ENCODE data around the gene SDHAF3.
A peak's percentile ranks its signal among the peaks of the same experiment; 100 is the strongest.
"Not testable (repeated sequence)": the region's sequence is repeated elsewhere in the genome, so short reads cannot be mapped to it uniquely, and the experiment has no call there.

SDHAF3 gene

DNA sequence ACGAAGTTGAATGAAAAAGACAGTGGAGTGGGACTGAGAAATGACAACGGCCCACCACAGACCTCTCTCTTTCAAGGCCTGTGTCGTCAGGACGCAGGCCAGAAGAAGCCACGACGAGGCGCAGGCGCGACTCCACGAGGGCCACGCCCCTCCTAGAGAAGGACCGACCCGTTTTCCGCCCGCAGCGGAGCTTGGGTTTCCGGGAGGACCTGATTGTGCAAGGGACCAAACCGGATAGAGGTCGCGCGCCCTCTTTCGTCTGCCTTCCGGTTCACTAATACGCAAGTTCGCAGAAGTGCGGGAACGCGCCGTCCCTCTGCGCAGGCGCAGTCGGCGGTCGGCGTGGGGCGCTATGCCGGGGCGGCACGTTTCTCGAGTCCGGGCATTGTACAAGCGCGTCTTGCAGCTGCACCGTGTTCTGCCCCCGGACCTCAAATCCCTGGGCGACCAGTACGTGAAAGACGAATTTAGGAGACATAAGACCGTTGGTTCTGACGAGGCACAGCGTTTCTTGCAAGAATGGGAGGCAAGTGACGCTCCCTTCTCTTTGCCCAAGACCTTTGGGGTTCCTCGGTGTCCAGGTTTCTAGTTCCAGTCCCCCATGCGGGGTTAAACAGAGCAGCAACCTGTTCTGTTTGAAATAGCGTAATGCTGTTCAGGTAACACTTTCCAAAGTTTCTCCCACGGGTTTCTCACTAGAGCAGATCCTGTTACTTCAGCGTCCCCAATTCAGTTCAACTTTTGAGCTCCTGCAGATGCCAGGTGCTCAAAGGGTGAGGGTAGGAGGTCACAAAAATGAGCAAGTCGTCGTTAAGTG is at the start of gene SDHAF3:
Gene SDHAF3, plus strand, starts transcription at position 327 of the 817 bp plus-strand sequence. Its CDS starts 26 bp downstream, at position 353.
- peak; percentile 93 to 99 for DNase-seq

DNA sequence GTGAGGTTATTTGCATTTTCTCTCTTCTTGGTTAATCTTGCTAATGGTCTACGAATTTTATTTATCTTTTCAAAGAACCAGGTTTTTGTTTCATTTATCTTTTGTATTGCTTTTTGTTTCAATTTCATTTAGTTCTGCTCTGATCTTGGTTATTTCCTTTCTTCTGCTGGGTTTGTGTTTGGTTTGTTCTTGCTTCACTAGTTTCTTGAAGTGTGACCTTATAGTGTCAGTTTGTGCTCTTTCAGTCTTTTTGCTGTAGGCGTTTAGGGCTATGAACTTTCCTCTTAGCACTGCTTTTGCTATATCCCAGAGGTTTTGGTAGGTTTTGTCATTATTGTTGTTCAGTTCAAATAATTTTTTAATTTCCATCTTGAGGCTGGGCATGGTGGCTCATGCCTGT is 45.5 kb upstream of the SDHAF3 start:
- DNase-seq = not testable (repeated sequence)

DNA sequence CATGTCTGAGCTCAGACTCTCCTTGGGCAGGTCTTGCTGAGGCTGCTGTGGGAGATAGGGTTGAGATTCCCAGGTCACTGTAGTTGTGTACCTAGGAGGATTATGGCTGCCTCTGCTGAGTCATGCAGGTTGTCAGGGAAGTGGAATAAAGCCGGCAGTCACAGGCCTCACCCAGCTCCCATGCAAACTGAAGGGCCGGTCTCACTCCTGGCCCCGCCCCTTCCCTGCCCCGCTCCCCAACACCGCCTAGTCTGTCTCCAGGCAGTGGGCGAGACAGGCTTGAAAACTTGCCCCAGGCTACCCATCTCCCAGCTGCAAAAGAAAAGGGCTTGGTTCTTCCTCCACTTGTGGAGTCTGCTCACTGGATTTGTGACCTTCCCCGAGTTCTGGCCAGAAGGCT is 41.6 kb upstream of the SDHAF3 start:
- DNase-seq = no peak

DNA sequence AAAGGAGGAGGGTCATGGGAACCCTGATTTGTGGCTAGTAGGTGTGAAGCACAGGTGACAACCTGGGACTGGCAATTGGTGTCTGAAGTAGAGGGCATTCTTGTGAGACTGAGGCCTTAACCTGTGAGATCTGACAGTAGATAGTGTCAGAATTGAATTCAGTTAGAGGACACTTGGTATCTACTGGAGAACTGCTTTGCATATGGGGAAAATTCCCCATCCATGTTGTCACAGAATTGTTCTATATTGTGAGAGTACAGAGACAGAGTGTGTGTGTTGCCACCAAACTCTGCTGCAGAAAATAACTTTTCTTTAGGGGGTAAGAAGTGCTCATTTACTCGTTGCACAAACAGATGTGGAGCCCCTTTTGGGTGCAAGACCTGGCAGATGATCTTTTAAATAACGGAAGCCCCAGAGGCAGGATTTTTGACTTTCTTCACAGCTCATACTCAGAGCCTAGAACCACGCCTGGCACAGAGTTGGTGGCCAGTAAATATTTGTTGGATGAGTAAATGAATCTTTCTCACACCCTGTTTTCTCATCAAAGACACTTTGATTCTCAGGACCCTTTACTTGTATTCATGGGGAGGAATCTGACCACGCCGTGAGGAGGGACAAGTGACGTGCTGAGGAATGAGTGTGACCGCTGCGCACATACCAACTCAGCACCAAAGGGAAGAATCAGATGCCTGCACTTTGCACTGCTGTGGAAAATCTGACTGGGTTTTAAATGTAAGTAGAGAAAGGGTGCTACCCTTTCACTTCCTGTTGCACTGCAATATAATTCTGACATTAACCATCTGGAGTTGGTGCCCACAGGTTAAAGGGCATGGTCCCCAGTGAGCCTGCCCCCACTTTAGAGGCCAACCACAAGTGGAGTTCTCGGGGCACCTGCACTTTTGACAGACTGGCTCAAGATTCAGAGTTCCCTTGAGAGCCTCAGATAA is 39.2 kb upstream of the SDHAF3 start:
- no peak for DNase-seq

DNA sequence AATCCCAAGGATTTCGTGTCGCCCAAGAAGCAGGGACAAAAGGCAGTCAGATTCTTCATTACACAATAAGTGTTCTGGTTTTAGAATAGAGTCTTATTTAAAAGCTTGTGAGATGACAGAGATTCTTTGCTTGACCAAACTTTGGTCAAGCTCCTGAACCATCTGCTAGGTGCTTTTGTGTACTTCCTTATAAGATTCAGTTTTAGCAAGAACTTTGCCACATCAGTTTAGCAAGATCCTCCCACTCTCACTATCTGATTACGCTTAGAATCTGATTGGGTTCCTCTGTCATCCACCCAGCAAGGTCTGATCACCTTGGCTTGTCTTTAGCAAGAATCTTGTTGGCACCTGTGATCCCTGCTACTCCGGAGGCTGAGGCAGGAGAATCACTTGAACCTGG is 38.2 kb upstream of the SDHAF3 start:
- no peak for DNase-seq

DNA sequence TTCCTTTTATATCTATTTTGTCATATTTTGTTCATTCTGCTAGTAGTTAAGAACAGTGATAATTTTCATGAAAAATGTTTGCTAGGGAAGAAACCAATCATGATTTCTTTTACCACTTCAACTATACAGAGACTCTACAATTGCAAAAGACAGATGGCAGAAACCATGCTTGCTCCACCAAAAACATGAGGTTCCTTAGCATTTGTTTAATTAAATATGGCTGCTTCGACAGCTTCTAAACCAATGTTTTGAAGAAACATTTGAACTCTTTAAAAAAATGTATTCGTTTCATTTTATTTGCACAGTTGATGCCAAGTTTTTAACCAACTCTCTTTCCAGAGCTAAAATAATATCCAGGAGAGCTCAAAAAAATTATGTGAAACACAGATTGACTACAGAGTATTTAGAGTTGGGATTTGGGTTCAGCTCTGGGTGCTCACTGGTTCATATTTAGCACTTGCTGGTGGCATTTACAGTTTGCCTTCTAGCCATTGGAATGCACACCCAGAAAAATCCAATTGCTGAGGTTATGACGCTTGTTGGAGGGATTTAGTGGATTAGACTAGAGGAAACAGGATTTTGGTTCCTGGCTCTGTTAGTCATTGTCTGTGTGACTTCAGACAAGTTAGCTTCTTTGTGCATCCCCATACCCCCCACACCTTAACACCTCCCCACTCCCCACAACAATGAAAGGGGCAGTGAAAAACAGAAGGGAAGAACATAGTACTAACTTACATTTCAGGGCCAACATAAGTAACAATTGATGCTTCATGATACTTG is 35.8 kb upstream of the SDHAF3 start:
- DNase-seq = no peak

DNA sequence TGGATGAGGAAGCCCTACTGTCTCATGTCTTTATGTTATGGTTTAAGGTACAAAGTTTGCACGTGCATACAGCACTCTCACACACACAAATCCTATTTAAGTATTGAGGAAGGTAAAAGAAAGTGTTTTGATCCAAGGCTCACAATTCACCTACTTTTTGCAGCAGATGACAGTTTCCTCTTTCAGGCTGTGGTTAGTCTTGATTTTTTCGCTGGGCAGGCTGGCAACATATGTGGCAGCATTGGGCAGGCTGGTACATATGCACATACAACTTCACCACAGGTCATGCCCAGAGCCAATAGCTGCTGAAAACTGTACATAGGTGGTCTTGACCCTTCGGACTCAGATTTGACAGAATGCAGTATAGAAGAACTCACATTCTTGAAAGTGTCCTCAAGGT is 29.1 kb upstream of the SDHAF3 start:
- no peak for DNase-seq

DNA sequence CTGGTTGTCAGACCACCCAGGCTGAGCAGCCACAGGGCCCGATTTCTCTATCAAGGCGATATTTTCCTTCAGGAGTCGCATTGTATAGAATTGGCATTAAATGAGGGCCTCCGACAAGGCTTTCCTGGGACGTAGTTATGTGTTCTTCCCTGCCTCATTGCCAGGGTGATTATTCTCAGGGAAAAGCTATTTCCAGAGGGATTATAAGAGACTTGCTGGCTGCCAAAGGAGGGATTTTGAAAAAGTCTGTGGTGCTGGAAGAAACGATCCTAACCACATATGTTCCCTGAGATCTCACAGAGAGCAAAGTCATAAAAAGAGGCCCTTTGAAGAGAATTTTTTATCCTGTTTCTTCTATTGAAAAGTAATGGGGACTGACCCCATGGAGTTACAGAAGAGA is 27.7 kb upstream of the SDHAF3 start:
- DNase-seq = no peak

DNA sequence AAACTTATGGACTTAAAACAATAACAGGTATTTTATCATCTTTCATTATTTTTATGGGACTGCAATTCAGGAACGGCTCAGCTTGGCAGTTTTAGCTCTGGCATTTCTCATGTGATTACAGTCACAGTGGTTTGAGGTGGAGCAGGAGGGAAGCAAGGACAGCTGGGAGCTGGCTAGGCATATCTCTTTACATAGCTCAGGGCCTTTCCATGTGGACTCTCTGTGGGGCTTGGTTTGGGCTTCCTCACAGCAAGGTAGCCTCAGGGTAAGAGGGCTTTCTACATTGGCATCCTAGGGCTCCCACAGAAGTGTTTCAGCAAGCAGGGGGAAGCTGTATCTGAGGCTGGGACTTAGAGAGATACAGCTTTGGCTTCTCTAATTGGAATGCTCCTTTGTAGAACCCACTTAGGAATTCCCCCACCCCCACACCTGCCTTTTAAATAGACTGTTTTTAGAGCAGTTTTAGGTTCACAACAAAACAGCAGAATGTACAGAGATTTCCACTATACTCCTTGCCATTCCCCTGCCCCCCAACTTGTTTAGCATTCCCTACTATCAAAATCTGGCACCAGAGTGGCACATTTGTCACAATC is 26.6 kb upstream of the SDHAF3 start:
- DNase-seq = no peak

DNA sequence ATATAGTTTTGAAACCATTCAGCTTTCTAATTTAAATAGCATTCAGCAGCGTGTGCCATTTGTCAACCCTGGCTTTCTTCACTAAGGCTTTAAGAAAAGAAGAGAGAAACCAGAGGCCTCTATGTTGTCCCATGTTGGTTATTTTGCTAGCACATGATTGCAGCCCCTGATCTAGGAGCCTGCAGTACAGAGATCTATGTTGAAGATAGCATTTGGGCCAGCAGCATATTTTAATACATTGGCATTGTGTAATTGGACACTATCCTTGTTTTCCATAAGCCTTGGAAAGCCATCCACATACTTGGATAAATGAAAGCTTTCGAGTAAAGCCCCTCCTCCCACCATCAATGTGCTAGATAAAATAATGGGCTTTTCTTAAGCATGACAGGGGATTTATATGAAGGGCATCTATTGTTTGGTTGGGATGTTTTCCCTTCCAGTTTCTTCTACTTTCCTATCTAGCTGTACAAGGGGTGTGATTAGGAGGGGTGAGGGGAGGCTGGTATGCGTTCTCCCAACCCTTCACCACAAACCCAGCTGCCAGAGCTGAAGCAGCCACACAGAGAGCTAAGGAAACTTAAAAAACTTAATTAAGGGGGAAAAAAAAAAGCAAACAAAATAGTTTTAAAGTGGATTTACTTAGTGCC is 23.1 kb upstream of the SDHAF3 start:
- no peak for DNase-seq

DNA sequence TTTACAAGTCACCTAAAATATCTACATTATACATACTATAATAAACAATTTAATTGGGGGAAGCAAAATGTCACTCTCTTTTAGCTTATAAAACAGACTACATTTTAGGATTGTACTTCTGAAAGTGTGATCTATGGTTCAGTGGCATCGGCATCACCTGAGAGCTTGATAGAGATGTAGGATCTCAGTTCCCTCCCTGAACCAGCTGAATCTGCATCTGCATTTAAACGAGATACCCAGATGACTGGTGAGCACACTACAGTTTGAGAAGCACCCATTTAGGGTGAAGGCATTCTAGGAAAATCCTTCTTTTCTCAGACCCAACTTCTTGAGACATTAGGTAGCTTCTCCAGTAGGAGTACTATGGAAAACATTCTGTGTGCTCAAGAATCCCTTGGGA is 21.5 kb upstream of the SDHAF3 start:
- DNase-seq = no peak

DNA sequence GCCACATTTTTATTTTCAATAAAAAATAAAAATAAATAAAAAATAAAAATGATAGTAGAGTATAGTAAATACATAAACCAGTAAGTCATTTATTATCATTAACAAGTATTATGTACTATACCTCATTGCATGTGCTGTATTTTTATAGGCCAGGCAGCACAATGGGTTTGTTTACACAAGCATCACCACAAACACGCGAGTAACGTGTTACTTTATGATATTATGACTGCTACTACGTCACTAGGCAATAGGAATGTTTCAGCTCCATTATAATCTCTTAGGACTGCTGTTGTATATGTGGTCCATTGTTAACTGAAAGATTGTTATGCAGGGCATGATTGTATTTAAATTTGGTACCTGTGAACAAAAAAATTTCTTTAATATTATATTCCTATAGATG is 20.8 kb upstream of the SDHAF3 start:
- no peak for DNase-seq

DNA sequence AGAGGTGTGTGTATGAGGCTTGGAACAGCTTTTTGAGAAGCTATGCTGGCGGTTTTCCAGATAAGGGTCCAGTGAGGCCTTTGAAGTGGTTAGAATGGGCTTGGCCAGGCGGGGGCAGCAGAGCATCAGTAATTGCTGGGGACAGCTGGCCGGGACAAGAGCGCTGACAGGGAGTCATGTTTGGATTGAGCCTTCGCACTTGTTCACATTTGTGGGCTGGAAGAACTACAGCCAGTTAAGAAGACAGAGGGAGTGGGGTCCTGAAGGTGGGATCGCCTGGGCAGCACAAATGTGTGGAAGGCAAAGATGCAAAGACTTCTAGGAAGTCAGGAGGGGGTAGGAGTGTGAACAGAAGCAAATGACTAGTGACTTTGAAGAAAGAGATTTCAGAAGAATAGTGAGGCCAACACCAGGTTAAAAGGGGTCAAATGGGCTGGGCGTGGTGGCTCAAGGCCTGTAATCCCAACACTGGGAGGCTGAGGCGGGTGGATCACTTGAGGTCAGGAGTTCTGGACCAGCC is 12.7 kb upstream of the SDHAF3 start:
- peak; percentile 61 to 80 for DNase-seq

DNA sequence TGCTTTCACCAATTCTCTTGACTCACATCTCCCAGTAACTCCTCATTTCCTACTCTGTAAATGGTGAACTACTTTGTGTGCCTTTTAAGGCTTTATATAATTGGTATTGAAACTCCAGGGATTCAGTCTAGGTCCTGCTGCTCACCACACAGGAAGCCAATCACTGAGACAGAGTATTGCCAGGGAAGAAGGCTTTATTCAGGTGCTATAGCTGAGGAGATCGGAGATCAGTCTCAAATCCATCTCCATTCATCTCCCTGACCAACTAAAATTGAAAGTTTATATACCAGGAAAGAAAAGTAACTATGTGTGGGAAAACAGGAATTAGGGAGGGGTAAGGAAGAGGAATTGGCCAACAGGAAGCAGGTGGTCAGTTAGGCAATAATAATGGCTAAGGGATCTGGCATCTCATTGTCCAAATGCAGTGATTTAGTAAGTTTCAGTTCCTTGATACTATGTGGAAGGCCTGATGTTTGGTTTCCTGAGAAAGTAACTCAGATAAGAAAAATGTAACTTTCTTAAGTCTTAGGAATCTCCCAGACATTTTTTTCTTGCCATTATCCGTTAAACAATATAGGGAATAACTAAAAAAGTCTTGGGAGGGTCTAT is 10.2 kb upstream of the SDHAF3 start:
- no peak for DNase-seq

DNA sequence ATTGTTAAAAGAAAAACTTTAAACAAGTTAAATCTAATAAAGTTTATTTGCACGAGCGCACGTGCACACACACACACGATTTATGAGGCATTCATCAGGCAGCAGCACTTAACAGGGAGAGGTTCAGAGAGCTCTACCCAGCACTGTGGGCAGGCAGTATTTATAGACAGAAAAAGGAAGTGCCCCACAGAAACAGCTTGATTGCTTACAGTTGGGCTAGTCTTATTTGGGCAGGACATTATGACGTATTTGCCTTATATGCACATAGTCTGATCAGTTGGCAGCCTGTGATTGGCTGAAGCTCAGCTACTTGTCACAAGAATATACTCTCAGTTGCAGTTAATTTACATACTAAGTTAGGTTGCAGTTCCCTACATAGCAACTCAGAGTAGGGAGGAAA is 1.2 kb upstream of the SDHAF3 start:
- DNase-seq = no peak

DNA sequence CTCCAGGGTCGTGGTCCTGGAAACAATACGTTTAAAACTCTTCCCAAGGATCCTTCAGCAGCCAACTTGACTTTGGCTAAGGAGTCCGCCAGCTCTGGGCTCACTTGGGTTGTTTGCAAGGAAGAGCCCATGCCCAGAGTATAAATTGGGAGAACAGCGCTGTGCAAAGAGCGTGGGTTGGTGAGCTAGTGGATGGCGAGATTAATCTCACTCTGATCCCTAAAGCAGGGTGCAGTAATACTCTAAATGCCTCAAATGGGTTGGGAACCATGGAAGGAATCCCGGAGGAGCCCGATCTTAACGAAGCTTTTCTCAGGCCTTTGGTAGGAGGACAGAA is 495 bp upstream of the SDHAF3 start:
- DNase-seq = peak in 1 of 2 experiments; percentile 55

DNA sequence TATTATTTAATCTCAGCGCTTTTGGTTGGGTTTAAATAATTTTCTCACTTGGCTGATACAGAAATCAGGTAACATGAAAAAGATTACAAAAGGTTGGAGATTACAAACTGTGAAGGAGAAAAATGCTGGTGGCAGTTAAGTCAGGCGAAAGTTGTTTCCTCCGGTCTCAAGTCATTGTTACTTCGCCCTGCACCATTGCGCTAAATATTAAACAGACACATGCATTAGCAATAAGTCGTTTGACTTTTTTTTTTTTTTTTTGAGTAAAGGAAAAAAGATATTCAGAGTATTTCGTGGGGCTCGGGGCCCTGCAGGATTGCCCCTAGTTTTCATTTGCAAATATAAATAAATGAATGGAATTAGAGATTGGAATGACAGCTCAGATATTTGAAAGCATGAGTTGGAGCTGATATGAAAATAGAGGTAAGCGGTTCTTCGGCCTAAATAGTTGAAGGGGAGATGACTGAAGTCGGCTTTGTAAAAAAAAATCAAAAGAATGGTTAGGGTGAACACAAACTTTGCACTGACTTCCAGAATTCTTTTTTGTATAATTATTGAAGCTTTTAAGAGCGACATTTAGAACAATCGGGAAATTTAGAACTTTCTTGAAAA is 914 bp downstream of the SDHAF3 start:
- DNase-seq = peak in 1 of 2 experiments; percentile 11

DNA sequence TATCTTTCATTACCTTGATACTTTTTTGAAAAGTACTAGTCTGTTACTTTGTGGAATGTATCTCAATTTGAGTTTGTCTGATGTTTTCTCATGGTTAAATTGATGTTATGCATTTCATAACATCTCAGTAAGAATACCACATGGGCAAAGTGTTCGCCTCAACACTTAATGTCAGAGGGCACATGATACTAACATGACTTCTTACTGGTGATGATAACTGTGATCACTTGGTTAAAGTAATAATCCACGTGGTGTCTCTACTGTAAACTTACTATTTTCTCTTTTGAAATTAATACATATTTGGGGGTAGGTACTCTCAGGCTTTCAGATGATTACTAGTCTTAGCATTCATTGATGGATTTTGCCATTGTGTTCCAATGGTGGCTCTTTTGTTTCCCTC is 2.2 kb downstream of the SDHAF3 start:
- no peak for DNase-seq

DNA sequence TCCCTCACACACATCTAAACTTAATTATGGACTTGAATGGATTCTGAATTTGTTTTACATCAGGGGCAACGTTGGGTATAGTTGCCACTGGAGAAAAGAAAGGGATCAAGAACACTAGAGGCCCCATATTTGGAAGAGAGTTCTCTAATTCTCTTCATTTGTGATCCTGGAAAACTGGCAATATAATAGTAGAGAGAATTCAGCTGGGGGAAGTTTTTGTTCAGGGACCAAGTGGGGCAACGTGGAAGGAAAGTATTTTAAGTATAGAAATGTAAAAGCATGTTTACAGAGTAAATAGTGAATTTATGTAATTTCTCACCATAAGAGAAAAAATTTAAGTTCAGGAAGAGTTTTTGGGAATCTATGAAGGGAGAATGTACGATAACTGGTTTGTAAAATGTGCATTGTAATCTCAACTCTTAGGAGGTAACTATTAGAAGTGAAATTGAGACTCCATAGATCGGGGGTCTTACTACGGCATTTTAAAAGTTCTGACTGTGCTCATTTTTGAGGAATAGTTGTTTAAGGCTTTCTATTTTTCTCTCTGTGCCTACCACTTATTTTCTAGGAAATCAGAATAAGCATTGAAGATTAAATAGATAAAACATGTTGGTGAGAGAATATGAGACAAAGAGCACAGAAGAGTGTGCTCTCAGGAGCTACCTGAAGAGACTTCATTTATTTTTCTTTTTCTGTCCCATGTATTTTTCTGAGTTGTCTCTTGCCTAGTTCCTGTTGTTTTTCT is 3.4 kb downstream of the SDHAF3 start:
- DNase-seq = no peak

DNA sequence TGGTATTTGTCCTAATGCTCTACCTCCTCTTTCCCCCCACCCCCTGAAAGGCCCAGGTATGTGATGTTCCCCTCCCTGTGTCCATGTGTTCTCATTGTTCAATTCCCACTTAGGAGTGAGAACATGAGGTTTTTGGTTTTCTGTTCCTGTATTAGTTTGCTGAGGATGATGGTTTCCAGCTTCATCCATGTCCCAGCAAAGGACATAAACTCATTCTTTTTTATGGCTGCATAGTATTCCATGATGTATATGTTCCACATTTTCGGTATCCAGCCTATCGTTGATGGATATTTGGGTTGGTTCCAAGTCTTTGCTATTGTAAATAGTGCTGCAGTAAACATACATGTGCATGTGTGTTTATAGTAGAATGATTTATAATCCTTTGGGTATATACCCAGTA is 5.6 kb downstream of the SDHAF3 start:
- not testable (repeated sequence) for DNase-seq
